Fibroblast of lung (primary cell): ENCODE results near the gene VWC2L. TPM values are rescaled to one million over a fixed set of nuclear protein-coding genes. Genes with fewer than 3 reads are reported as not detected.

Experiments used
- DNase-seq, 2 donors: peaks; one replicate each; pipeline versions ENCODE4 v3.0.0 to v3.0.0-alpha.2; 2010; ENCODE audit warnings: low read depth in 2 of 2
- H2AFZ ChIP-seq: 2 replicates; pipeline ENCODE4 v1.5.1; 2012; ENCODE audit warnings: low read length, control low read depth, inconsistent platforms
- H3K27ac ChIP-seq: 2 replicates; pipeline ENCODE4 v1.5.1; 2011; ENCODE audit warnings: low read length, control low read depth; ENCODE audit not compliant: insufficient read depth
- H3K27me3 ChIP-seq: 2 replicates; pipeline ENCODE4 v1.5.1; 2011; ENCODE audit warnings: mild to moderate bottlenecking, low read length; ENCODE audit not compliant: control insufficient read depth, insufficient read depth
- H3K36me3 ChIP-seq: 2 replicates; pipeline ENCODE4 v1.5.1; 2011; ENCODE audit warnings: low read length; ENCODE audit not compliant: control insufficient read depth, insufficient read depth
- H3K4me1 ChIP-seq: 2 replicates; pipeline ENCODE4 v1.5.1; 2011; ENCODE audit warnings: low read length; ENCODE audit not compliant: control insufficient read depth, insufficient read depth; ENCODE audit errors: extremely low read depth
- H3K4me2 ChIP-seq: 2 replicates; pipeline ENCODE4 v1.5.1; 2011; ENCODE audit warnings: low read length, control low read depth; ENCODE audit not compliant: insufficient read depth; ENCODE audit errors: extremely low read depth
- H3K4me3 ChIP-seq, 4 experiments: fragments of 200-600 bp in 1 of 4; sonication (generic) in 1 of 4; replicated peaks in 1 of 4; 2 replicates each; pipeline ENCODE4 v1.5.1; 2011 to 2016; ENCODE audit warnings: low read length in 4 of 4, low read depth in 3 of 4, mild to moderate bottlenecking in 3 of 4, control low read depth in 2 of 4, inconsistent platforms in 1 of 4, mixed read lengths in 1 of 4; ENCODE audit not compliant: insufficient read depth in 1 of 4; ENCODE audit errors: control extremely low read depth in 1 of 4
- H3K79me2 ChIP-seq: 2 replicates; pipeline ENCODE4 v1.5.1; 2012; ENCODE audit warnings: mild to moderate bottlenecking, low read length, inconsistent platforms; ENCODE audit not compliant: control insufficient read depth, insufficient read depth
- H3K9ac ChIP-seq: 2 replicates; pipeline ENCODE4 v1.5.1; 2011; ENCODE audit warnings: mild to moderate bottlenecking, low read length, control low read depth; ENCODE audit not compliant: insufficient read depth
- H3K9me3 ChIP-seq: 2 replicates; pipeline ENCODE4 v1.5.1; 2012; ENCODE audit warnings: low read depth, low read length; ENCODE audit not compliant: control insufficient read depth, insufficient read depth
- H4K20me1 ChIP-seq: 2 replicates; pipeline ENCODE4 v1.5.1; 2011; ENCODE audit warnings: low read length; ENCODE audit not compliant: control insufficient read depth, insufficient read depth; ENCODE audit errors: extremely low read depth
- CTCF ChIP-seq, 2 donors: IDR thresholded peaks in 1 of 2; conservative IDR thresholded peaks in 1 of 2; 1 replicate in 1 of 2; 2 replicates in 1 of 2; pipeline ENCODE4 v1.5.1; 2011 to 2012; ENCODE audit warnings: low read length in 2 of 2, control low read depth in 1 of 2, inconsistent platforms in 1 of 2, low read depth in 1 of 2, mild to moderate bottlenecking in 1 of 2
- EZH2 ChIP-seq: IDR thresholded peaks from 2 replicates; pipeline ENCODE4 v1.5.1; 2012; ENCODE audit warnings: low read length, control low read depth, mild to moderate bottlenecking; ENCODE audit errors: missing control alignments
- polyA plus RNA-seq, 2 donors: library from polyadenylated mRNA; depleted of rRNA in 1 of 2; stranded (reverse) in 1 of 2; unstranded in 1 of 2; fragments of >200 nt; gene quantifications; 2 replicates each; pipeline ENCODE4 v1.2.1, GENCODE V29; 2011 to 2012; ENCODE audit warnings: missing spikeins in 1 of 2
- total RNA-seq: library from RNA; depleted of rRNA; stranded (reverse); fragments of >200 nt; gene quantifications from 2 replicates; pipeline ENCODE4 v1.2.1, GENCODE V29; 2014

The VWC2L gene
- total and polyA plus RNA-seq, 2 donors (not counting 1 experiment from before 2014, with no cell fraction given) = not detected

GRCh38 chr2:214378455-214379103 is 32.3 kb upstream of the VWC2L start:
- Histone ChIP-seq H2AFZ (no peak overlapping the region), H3K9ac (no peak overlapping the region), H3K9me3 (no peaks in the 10 kb centered on the region), H4K20me1 (no peaks in the 10 kb centered on the region), H3K36me3 (no peaks in the 10 kb centered on the region), H3K27ac (no peak overlapping the region), H3K27me3 (no peaks in the 10 kb centered on the region), H3K4me3 (no peak overlapping the region), H3K4me2 (no peak overlapping the region), H3K4me1 (no peaks in the 10 kb centered on the region), H3K79me2 (no peaks in the 10 kb centered on the region)
- TF ChIP-seq EZH2 = no peak
- no peak for TF ChIP-seq CTCF (conservative IDR thresholded peaks at IDR 0.05 in 1 of 2, IDR thresholded peaks at IDR 0.05 in 1 of 2; ENCODE audit: low read depth in 1 of 2, low read length in 2 of 2)
- DNase-seq = no peak

GRCh38 chr2:214379227-214379626 is 31.6 kb upstream of the VWC2L start:
- Histone ChIP-seq H3K4me1 (no peaks in the 10 kb centered on the region), H3K27me3 (no peaks in the 10 kb centered on the region), H3K79me2 (no peaks in the 10 kb centered on the region), H3K9ac (no peak overlapping the region), H4K20me1 (no peaks in the 10 kb centered on the region), H2AFZ (no peak overlapping the region), H3K36me3 (no peaks in the 10 kb centered on the region), H3K4me2 (no peak overlapping the region), H3K4me3 (no peak overlapping the region), H3K9me3 (no peaks in the 10 kb centered on the region), H3K27ac (no peak overlapping the region)
- no peak for TF ChIP-seq EZH2
- TF ChIP-seq CTCF (conservative IDR thresholded peaks at IDR 0.05 in 1 of 2, IDR thresholded peaks at IDR 0.05 in 1 of 2; ENCODE audit: low read depth in 1 of 2, low read length in 2 of 2) = no peak
- peak in 1 of 2 donors; percentile 10 for DNase-seq

- Histone ChIP-seq H3K4me1 (no peaks in the 10 kb centered on the region), H4K20me1 (no peaks in the 10 kb centered on the region), H3K27ac (no peak overlapping the region), H2AFZ (no peak overlapping the region), H3K9me3 (no peaks in the 10 kb centered on the region), H3K27me3 (no peaks in the 10 kb centered on the region), H3K79me2 (no peaks in the 10 kb centered on the region), H3K9ac (no peak overlapping the region), H3K36me3 (no peaks in the 10 kb centered on the region), H3K4me3 (no peak overlapping the region), H3K4me2 (no peak overlapping the region)
- TF ChIP-seq EZH2 (no peak), CTCF (conservative IDR thresholded peaks at IDR 0.05 in 1 of 2, IDR thresholded peaks at IDR 0.05 in 1 of 2; ENCODE audit: low read depth in 1 of 2, low read length in 2 of 2) (no peak)
- no peak for DNase-seq
Measured at GRCh38 chr2:214380681-214381080, 30.2 kb upstream of the VWC2L start.
